K562 (cell line): ENCODE results near the gene YPEL3. TPM values are rescaled to one million over a fixed set of nuclear protein-coding genes. Genes with fewer than 3 reads are reported as not detected.

Source experiments
- ATF3 ChIP-seq, 2 experiments: fragments of 450-650 bp in 1 of 2; sonication (generic) in 1 of 2; formaldehyde crosslinking in 1 of 2; IDR thresholded peaks in 1 of 2; conservative IDR thresholded peaks in 1 of 2; 2 replicates each; pipeline versions ENCODE4 v1.6.1 to v1.8.1; 2016 to 2023; ENCODE audit warnings: mild to moderate bottlenecking in 2 of 2, moderate library complexity in 2 of 2, inconsistent platforms in 1 of 2, missing genetic modification reagents in 1 of 2
- CREM ChIP-seq: IDR thresholded peaks from 2 replicates; pipeline ENCODE4 v1.6.1; 2014; ENCODE audit warnings: antibody characterized with exemption, low read depth
- CSDE1 ChIP-seq, 2 experiments: fragments of 450-650 bp; IDR thresholded peaks; 2 replicates each; pipeline ENCODE4 v1.6.1; 2016; ENCODE audit warnings: mild to moderate bottlenecking in 1 of 2
- CTCF ChIP-seq, 3 experiments: IDR thresholded peaks in 2 of 3; conservative IDR thresholded peaks in 1 of 3; 2 replicates each; pipeline ENCODE4 v1.5.1; 2011 to 2012; ENCODE audit warnings: low read length in 3 of 3, mild to moderate bottlenecking in 3 of 3, control low read depth in 2 of 3, improper control_type of control experiment in 1 of 3, inconsistent platforms in 1 of 3, low read depth in 1 of 3, mixed read lengths in 1 of 3, moderate library complexity in 1 of 3; ENCODE audit not compliant: insufficient read depth in 2 of 3
- CTCFL ChIP-seq: IDR thresholded peaks from 2 replicates; pipeline ENCODE4 v1.6.1; 2011; ENCODE audit warnings: borderline replicate concordance, low read depth, mild to moderate bottlenecking, moderate library complexity, low read length; ENCODE audit not compliant: insufficient read depth, poor library complexity, severe bottlenecking
- E2F6 ChIP-seq, 2 experiments: IDR thresholded peaks; 2 replicates each; pipeline ENCODE4 v1.6.1; 2011; ENCODE audit warnings: borderline replicate concordance in 1 of 2, control low read depth in 1 of 2, low read depth in 1 of 2, low read length in 1 of 2, mild to moderate bottlenecking in 1 of 2, mixed read lengths in 1 of 2, moderate library complexity in 1 of 2; ENCODE audit not compliant: insufficient read depth in 1 of 2, insufficient read length in 1 of 2, poor library complexity in 1 of 2, severe bottlenecking in 1 of 2; ENCODE audit errors: extremely low read depth in 1 of 2
- HNRNPH1 ChIP-seq: fragments of 200-400 bp; formaldehyde crosslinking; optimal IDR thresholded peaks from 2 replicates; pipeline ENCODE3; 2017; ENCODE audit warnings: low read depth, mild to moderate bottlenecking, low read length, moderate library complexity
- ILK ChIP-seq: fragments of 450-650 bp; IDR thresholded peaks from 2 replicates; pipeline ENCODE4 v1.6.1; 2016; ENCODE audit warnings: missing genetic modification characterization, low read depth, mild to moderate bottlenecking, missing compliant biosample characterization, moderate library complexity, borderline replicate concordance
- MLLT1 ChIP-seq, 2 experiments: fragments of 450-650 bp; IDR thresholded peaks; 2 replicates each; pipeline ENCODE4 v1.6.1; 2016
- NFE2 ChIP-seq: IDR thresholded peaks from 2 replicates; pipeline ENCODE4 v1.6.1; 2014; ENCODE audit warnings: antibody characterized with exemption, low read depth
- TEAD1 ChIP-seq, 2 experiments: fragments of 450-650 bp in 1 of 2; sonication (generic) in 1 of 2; formaldehyde crosslinking; IDR thresholded peaks; 2 replicates each; pipeline versions ENCODE4 v1.4.0 to v1.8.0; 2020 to 2022; ENCODE audit warnings: mild to moderate bottlenecking in 2 of 2, missing genetic modification reagents in 1 of 2
- USF1 ChIP-seq: sonication (generic); formaldehyde crosslinking; IDR thresholded peaks from 2 replicates; pipeline ENCODE4 v1.9.0; 2022; ENCODE audit warnings: mild to moderate bottlenecking, missing genetic modification reagents
- ZBTB33 ChIP-seq: sonication (generic); formaldehyde crosslinking; IDR thresholded peaks from 2 replicates; pipeline ENCODE4 v1.8.1; 2023; ENCODE audit warnings: mild to moderate bottlenecking, missing genetic modification reagents
- polyA plus RNA-seq, 8 experiments: library from polyadenylated mRNA; depleted of rRNA in 4 of 8; stranded (reverse) in 5 of 8; unstranded in 3 of 8; fragments of >200 nt; fragmentation: Nextera tagmentation in 2 of 8; fragmentation: Illumina TruSeq in 1 of 8; extraction: Ambion mirVana in 2 of 8; extraction: Trizol in 1 of 8; gene quantifications; 2 replicates each; pipeline versions ENCODE4 v1.2.1 to v1.2.3, GENCODE V29; 2011 to 2014; ENCODE audit warnings: inconsistent platforms in 1 of 8, missing spikeins in 1 of 8
- total RNA-seq, 7 experiments: library from RNA; depleted of rRNA in 6 of 7; stranded (reverse); fragments of >200 nt in 6 of 7; fragmentation: Illumina TruSeq in 2 of 7; extraction: Trizol in 2 of 7; gene quantifications; 2 replicates each; pipeline versions ENCODE4 v1.2.1 to v1.2.3, GENCODE V29; 2011 to 2021; ENCODE audit warnings: low replicate concordance in 1 of 7

YPEL3 gene
- total and polyA plus RNA-seq, 9 of the 15 experiments (the other 6 are each of a cell fraction or from before 2014, with no cell fraction given) = 0.41 to 15.0 (median 2.9) TPM

- TF ChIP-seq ZBTB33 (CRISPR knock-in tag) = peak; percentile 99
- no peak for TF ChIP-seq HNRNPH1
- peak; percentile 79 to 91 (median 81) for TF ChIP-seq CTCF (IDR thresholded peaks at IDR 0.05 in 2 of 3, conservative IDR thresholded peaks at IDR 0.05 in 1 of 3; ENCODE audit: insufficient read depth in 2 of 3, low read depth in 1 of 3, low read length in 3 of 3)
- peak in 1 of 2 experiments; percentile 62; a peak in 1 of 4 replicates for TF ChIP-seq TEAD1 (CRISPR knock-in tag; IDR thresholded peaks at IDR 0.05)
- TF ChIP-seq ATF3 (IDR thresholded peaks at IDR 0.05) = 0 out of 2 replicates have a peak, but pooled peaks have one; percentile 24
- TF ChIP-seq ATF3 (CRISPR knock-in tag; conservative IDR thresholded peaks at IDR 0.05) = no peak
- TF ChIP-seq CSDE1 (IDR thresholded peaks at IDR 0.05) = no peak
- peak; percentile 47; the same call in 1 of the 2 replicates for TF ChIP-seq CREM
- no peak for TF ChIP-seq ILK
- TF ChIP-seq CTCFL = peak; percentile 42
- peak; percentile 61 for TF ChIP-seq USF1 (CRISPR knock-in tag)
- TF ChIP-seq E2F6 (IDR thresholded peaks at IDR 0.05; ENCODE audit: borderline replicate concordance in 1 of 2, extremely low read depth in 1 of 2, insufficient read depth in 1 of 2, insufficient read length in 1 of 2, low read depth in 1 of 2, low read length in 1 of 2, poor library complexity in 1 of 2, severe bottlenecking in 1 of 2) = peak in 1 of 2 experiments; percentile 14
- TF ChIP-seq MLLT1 (IDR thresholded peaks at IDR 0.05) = no peak
- TF ChIP-seq NFE2 = no peak
Observed at GRCh38 chr16:30112197-30113030, 16.4 kb upstream of the YPEL3 start (continued).
